Stomach (tissue), 9 donors: Measurements from ENCODE around the gene LITAF. TPM values are rescaled to one million over a fixed set of nuclear protein-coding genes. Genes with fewer than 3 reads are reported as not detected.

Experiments used
- DNase-seq, 2 donors: peaks; one replicate each; pipeline versions ENCODE4 v3.0.0 to v3.0.0-alpha.2; 2013 to 2019
- H3K27ac ChIP-seq, 5 donors: fragments of 200-600 bp in 4 of 5; sonication (generic) in 4 of 5; one replicate each; pipeline ENCODE4 v1.5.1; 2013 to 2019; ENCODE audit warnings: mild to moderate bottlenecking in 1 of 5, moderate library complexity in 1 of 5
- H3K27me3 ChIP-seq, 3 donors: fragments of 200-600 bp; sonication (generic); one replicate each; pipeline ENCODE4 v1.5.1; 2017 to 2019; ENCODE audit warnings: mixed run types in 1 of 3
- H3K36me3 ChIP-seq, 4 donors: fragments of 200-600 bp; sonication (generic); 1 replicate in 3 of 4; 2 replicates in 1 of 4; pipeline ENCODE4 v1.5.1; 2016 to 2019
- H3K4me1 ChIP-seq, 4 donors: fragments of 200-600 bp; sonication (generic); one replicate each; pipeline ENCODE4 v1.5.1; 2016 to 2019
- H3K4me3 ChIP-seq, 4 donors: fragments of 200-600 bp; sonication (generic) in 3 of 4; one replicate each; pipeline ENCODE4 v1.5.1; 2016 to 2019; ENCODE audit warnings: mild to moderate bottlenecking in 1 of 4
- H3K9me3 ChIP-seq, 4 donors: fragments of 200-600 bp; sonication (generic); one replicate each; pipeline ENCODE4 v1.5.1; 2016 to 2019
- EP300 ChIP-seq: sonication (generic); formaldehyde crosslinking; IDR thresholded peaks from one replicate; pipeline ENCODE4 v1.6.1; 2017; ENCODE audit warnings: antibody characterized with exemption
- POLR2A ChIP-seq, 4 donors: fragments of 450-650 bp; IDR thresholded peaks; one replicate each; pipeline ENCODE4 v1.6.1; 2016; ENCODE audit warnings: antibody characterized with exemption in 4 of 4, control low read depth in 2 of 4, mild to moderate bottlenecking in 1 of 4, moderate library complexity in 1 of 4
- POLR2AphosphoS5 ChIP-seq, 3 donors: sonication (generic); formaldehyde crosslinking; IDR thresholded peaks; one replicate each; pipeline ENCODE4 v1.6.1; 2016; ENCODE audit warnings: antibody characterized with exemption in 3 of 3
- WGBS, 5 donors: extraction: QIAGEN DNeasy Blood & Tissue Kit in 3 of 5; methylation state at CpG; one replicate each; pipeline versions ENCODE4 v1.1.5 to v1.1.7; 2013 to 2018; 5-methylcytosine and 5-hydroxymethylcytosine counted together
- intact Hi-C: fragments of 100-400 bp; cut with DNase I; formaldehyde crosslinking; loops from one replicate; pipeline ENCODE4 v1.15.1; 2023; ENCODE audit warnings: low total_unique reads
- polyA plus RNA-seq, 3 donors: library from polyadenylated mRNA; stranded (reverse); fragments of 200-250 nt; gene quantifications; one replicate each; pipeline ENCODE4 v1.2.3, GENCODE V29; 2013
- total RNA-seq, 5 donors: library from RNA; depleted of rRNA; stranded (reverse); fragments of >200 nt; gene quantifications; one replicate each; pipeline versions ENCODE4 v1.1.0 to v1.2.3, GENCODE V29; 2014 to 2016
- TF ChIP-seq, protein P1 (sequence below), 7 experiments: fragments of 450-650 bp in 4 of 7; fragments of 200-600 bp in 3 of 7; sonication (generic) in 3 of 7; IDR thresholded peaks; one replicate each; pipeline ENCODE4 v1.5.1; 2016 to 2019; ENCODE audit warnings: antibody characterized with exemption in 7 of 7, control low read depth in 2 of 7, mild to moderate bottlenecking in 1 of 7
- donor health status: healthy with polysubstance abuse.
- donor health status: Bipolar disorder and iron deficiency.
- donor health status: healthy.

Gene LITAF
- total and polyA plus RNA-seq, 8 donors, result 9.8 to 211 (median 60.2) TPM

DNA sequence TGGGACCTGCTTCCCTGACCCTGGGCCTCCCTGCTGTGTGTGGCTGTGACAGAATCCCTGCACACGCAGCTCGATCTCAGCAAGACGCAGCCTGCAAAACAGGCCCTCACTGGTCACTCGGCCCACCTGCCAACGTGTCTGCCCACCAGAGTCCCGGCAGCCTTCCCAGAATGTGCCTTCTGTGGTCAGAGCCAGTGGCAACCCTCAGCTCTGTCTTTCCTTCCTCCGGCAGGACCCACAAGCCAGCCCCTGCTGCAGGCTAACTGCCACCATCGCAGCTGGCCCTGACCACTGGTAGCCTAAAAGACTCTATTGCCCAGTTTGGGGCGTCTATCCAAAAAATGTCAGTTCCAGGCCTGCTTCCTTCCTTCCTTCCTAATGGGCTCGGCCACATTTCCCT is 83.2 kb downstream of the LITAF start:
- no peak overlapping the region for H3K4me3 ChIP-seq
- no peaks in the 10 kb centered on the region for H3K9me3 ChIP-seq
- H3K27me3 ChIP-seq, result no peaks in the 10 kb centered on the region
- peaks cover 0 to 10% (median 3%) of the 10 kb centered on the region in 4 donors for H3K4me1 ChIP-seq
- WGBS, 5 donors, result 63 to 93% (median 78%) methylated on average over 9 to 10 of the region's 10 CpGs
- no peak for DNase-seq
- no peak for TF ChIP-seq POLR2AphosphoS5 (IDR thresholded peaks at IDR 0.05)
- no peak for TF ChIP-seq EP300
- TF ChIP-seq, protein P1, sequence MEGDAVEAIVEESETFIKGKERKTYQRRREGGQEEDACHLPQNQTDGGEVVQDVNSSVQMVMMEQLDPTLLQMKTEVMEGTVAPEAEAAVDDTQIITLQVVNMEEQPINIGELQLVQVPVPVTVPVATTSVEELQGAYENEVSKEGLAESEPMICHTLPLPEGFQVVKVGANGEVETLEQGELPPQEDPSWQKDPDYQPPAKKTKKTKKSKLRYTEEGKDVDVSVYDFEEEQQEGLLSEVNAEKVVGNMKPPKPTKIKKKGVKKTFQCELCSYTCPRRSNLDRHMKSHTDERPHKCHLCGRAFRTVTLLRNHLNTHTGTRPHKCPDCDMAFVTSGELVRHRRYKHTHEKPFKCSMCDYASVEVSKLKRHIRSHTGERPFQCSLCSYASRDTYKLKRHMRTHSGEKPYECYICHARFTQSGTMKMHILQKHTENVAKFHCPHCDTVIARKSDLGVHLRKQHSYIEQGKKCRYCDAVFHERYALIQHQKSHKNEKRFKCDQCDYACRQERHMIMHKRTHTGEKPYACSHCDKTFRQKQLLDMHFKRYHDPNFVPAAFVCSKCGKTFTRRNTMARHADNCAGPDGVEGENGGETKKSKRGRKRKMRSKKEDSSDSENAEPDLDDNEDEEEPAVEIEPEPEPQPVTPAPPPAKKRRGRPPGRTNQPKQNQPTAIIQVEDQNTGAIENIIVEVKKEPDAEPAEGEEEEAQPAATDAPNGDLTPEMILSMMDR (IDR thresholded peaks at IDR 0.05), result no peak
- no peak for TF ChIP-seq POLR2A (IDR thresholded peaks at IDR 0.05)
- no peak overlapping the region for H3K27ac ChIP-seq
- intact Hi-C loops, result no loop called here
- H3K36me3 ChIP-seq, result no peaks in the 10 kb centered on the region

DNA sequence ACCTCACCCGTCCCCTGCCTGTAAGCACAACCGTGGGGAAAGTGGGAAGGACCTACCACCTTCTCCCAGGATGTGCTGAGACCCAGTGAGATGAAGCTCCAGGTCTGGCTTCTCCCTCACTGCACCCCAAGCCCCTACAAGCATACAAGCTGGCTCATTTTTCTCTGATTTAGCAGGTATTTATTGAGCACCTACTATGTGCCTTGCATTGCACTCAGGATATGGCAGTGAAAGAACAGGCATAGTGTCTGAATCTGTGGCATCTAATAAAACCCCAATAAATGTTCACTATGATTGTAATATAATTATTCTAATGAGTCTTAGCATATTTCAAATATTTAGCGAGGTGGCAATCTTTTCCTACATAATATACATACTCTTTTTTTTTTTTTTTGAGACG is 84.5 kb downstream of the LITAF start:
- no peak for DNase-seq
- Histone ChIP-seq H3K4me3 (no peak overlapping the region), H3K27ac (no peak overlapping the region), H3K27me3 (no peaks in the 10 kb centered on the region), H3K4me1 (peaks cover 5 to 22% (median 13%) of the 10 kb centered on the region in 4 donors), H3K9me3 (no peaks in the 10 kb centered on the region), H3K36me3 (no peaks in the 10 kb centered on the region)
- no peak for TF ChIP-seq POLR2A (IDR thresholded peaks at IDR 0.05)
- TF ChIP-seq, protein P1 (IDR thresholded peaks at IDR 0.05), result no peak
- TF ChIP-seq POLR2AphosphoS5 (IDR thresholded peaks at IDR 0.05), result no peak
- TF ChIP-seq EP300, result no peak
- WGBS, 5 donors, result 60 to 79% (median 76%) methylated on average over 4 of the region's 4 CpGs
- intact Hi-C loops, result no loop called here

DNA sequence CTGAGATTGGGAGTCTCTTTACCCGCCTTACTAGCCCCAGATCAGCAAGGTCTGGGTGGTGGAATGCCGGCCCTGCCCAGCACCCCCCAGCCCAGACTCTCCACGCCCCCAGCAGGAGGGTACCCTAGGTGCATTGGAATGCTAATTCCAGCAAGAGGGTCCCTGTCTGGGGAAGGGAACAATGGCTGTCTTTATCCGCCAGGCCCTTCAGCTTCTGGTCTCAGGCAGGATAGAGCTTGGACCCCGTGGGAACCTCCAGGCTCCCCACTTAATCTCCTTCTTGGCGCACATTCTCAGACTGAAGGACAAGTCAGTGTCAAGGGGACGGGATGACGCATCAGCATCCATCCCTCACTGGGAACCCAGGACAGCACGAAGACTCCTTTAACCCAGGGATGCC is 85.1 kb downstream of the LITAF start:
- TF ChIP-seq, protein P1 (IDR thresholded peaks at IDR 0.05), result no peak
- TF ChIP-seq EP300 (no peak), POLR2AphosphoS5 (IDR thresholded peaks at IDR 0.05) (no peak), POLR2A (IDR thresholded peaks at IDR 0.05) (no peak)
- WGBS, 5 donors, result 61 to 88% (median 65%) methylated on average over 7 to 9 of the region's 9 CpGs

DNA sequence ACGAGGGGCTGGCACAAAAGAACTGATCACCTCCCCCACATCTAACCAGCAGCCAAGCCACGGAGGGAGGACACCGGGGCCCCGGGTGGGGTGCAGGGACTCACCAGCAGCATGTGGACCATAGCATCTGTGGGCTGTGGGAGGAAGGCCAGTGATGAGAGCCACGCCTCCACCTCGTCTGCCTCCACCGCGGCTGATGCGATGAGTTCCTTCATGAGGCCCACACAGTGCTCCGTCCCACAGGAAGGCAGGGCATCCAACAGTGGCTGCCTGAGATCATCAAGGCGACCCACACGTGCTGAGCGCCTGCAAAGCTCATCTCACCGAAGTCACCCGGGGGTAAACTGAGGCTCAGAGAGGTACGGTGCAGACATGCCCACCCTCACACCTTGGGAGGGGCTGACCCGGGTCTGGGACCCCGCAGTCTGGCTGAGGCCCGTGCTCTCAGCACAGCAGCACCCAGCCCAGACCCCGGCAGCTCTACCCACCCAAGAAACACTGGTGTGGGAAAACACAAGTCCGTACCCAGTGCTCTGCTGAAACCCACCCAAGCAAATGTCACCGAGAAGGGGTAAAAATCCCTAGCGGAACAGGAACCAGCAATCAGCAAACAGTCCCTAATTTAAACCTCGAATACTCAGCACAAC is 85.9 kb downstream of the LITAF start:
- TF ChIP-seq EP300, result no peak
- TF ChIP-seq POLR2A (IDR thresholded peaks at IDR 0.05), result no peak
- TF ChIP-seq, protein P1 (IDR thresholded peaks at IDR 0.05), result no peak
- no peak for TF ChIP-seq POLR2AphosphoS5 (IDR thresholded peaks at IDR 0.05)
- 72 to 81% (median 74%) methylated on average over 14 to 24 of the region's 24 CpGs for WGBS, 5 donors
- no peak for DNase-seq
- Histone ChIP-seq H3K36me3 (no peaks in the 10 kb centered on the region), H3K4me1 (peaks cover 17 to 36% (median 27%) of the 10 kb centered on the region in 4 donors), H3K27me3 (no peaks in the 10 kb centered on the region), H3K4me3 (no peak overlapping the region), H3K27ac (no peak overlapping the region), H3K9me3 (no peaks in the 10 kb centered on the region)
- intact Hi-C loops, result no loop called here

More for the DNA sequence above, 85.1 kb downstream of the LITAF start:
- H3K36me3 ChIP-seq, result no peaks in the 10 kb centered on the region
- H3K27me3 ChIP-seq, result no peaks in the 10 kb centered on the region
- H3K4me1 ChIP-seq, result peaks cover 11 to 28% (median 19%) of the 10 kb centered on the region in 4 donors
- H3K4me3 ChIP-seq, result no peak overlapping the region
- H3K9me3 ChIP-seq, result no peaks in the 10 kb centered on the region
- H3K27ac ChIP-seq, result no peak overlapping the region
- DNase-seq, result no peak
- intact Hi-C loops, result no loop called here
